HG02642 (cell line): ENCODE results near the gene ZFYVE16.
"Not testable (repeated sequence)": the region's sequence is repeated elsewhere in the genome, so short reads cannot be mapped to it uniquely, and the experiment has no call there.

Experiments used
- ATAC-seq: cut with Tn5 transposase; IDR thresholded peaks from one replicate; pipeline ENCODE4 v1.9.1; 2021; ENCODE audit warnings: mild to moderate bottlenecking; ENCODE audit not compliant: unreplicated experiment, poor library complexity

Gene ZFYVE16

DNA sequence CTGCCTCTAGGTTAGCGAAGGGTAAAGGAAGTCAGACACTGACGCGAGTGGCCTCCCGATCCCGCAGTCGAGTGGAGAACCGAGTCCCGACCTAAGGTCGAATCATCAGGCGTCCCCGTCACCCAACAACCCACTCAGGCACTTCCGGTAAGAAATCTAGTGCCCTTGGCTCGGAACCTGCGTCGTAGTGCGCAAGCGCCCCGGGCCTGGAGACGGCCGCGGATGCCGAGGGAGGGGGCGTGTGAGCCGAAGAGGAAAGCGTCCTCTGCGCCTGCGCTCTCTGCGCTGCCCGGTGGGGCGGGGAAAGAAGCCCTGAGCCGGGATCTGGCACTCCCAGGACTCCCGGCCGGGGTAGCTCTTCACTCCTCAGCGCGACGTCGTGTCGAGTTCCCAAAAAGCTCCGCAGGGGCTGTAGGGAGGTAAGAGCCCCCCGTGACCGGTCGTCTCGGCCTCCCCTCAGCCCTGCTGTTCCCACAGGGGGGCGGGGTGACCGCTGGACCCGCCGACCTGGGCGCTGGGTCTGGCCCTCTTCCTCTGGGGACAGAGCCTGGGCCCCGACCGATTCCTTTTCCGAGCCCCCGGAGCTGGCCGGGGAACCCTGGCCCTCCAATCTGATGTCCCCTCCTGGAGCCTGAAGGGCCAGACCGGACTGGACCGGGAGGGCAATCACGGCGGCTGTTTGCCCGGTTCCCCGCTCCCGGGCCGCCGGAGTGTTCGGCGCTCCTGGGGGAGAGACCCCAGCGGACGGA, at the start of gene ZFYVE16:
ZFYVE16 (plus strand) TSS at position 330 of the 749 bp plus-strand sequence. CDS start 26,084 bp downstream, outside the sequence.
- peak; percentile 88 for ATAC-seq

DNA sequence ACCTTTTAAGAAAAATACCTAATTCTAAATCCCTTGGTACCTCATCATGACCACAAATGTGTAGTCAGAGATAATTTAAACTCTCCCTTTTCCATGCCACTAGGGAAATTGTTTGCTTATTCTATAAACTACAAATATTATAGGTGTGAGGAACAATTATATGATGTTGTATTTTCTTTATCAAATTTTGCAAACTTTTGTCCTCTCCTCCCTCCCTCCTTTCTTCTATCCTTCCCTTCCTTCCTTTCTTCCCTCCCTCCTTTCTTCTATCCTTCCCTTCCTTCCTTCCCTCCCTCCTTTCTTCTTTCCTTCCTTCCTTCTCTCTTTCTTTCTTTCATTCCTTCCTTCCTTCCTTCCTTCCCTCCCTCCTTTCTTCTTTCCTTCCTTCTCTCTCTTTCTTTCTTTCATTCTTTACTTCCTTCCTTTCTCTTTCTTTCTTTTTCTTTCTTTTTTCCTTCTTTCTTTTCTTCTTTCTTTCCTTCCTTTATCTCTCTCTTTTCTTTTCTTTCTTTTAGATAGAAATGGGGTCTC, 46.9 kb upstream of the ZFYVE16 start:
- ATAC-seq = no peak

GRCh38 chr5:80364892-80365291, 43.0 kb upstream of the ZFYVE16 start:
- no peak for ATAC-seq

DNA sequence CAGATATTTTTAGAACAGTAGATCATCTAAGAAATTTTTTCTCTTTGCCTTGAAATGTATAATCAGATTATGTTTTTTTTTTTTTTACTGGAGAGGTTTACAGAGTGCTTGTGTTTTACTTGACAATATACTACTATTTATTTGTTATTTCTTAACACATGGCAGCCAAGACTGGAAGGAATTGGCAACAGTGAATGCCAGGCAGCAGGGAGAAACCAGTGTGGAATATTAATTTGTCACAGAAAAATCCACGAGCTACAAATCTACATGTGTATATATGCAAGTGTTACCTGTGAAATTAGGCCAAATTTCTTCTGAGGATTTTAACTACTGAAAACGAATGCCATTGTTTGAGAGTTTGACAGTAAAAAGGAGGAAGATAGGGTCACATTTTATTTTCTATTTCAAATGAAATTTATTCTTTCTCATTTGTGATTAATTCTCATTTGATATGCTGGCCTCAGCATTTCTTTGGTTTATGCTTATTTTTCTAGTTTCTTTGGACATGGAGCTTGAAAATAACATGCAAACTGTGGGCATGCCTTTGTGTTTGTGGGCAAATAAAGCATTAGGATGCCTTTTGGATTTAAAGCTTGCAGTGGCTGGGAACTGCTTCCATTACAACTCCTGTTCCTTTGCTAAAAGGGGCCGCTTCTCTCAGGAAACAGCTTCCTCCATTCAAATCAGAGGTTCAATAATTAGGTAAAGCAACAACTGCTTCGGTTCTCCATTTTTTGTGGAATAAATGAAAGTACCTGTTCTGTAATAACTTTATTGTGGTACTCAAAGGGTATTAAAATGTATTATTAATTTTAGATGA, 39.0 kb upstream of the ZFYVE16 start:
- ATAC-seq = no peak

DNA sequence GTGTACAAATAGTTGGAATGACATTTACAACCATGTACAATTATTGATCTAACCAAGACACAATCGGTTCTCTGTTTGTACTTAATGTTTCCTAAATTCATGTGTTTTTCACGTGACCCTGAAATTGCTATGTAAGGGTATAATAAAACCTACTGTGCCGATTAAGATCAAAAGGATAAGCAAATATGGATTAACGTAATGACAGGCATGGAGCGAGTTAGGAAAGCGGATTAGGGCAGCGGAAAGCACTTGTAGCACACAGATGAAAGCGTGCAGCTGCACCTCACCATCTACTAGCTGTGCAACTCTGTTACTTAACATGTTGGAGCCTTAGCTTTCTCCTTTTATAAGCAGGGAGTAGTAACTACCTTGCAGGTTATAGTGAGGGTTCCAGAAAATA, 38.3 kb upstream of the ZFYVE16 start:
- no peak for ATAC-seq

- ATAC-seq = no peak
Observed at GRCh38 chr5:80370390-80370789, 37.5 kb upstream of the ZFYVE16 start.

- ATAC-seq = no peak
Observed at GRCh38 chr5:80372780-80373179, 35.1 kb upstream of the ZFYVE16 start.

DNA sequence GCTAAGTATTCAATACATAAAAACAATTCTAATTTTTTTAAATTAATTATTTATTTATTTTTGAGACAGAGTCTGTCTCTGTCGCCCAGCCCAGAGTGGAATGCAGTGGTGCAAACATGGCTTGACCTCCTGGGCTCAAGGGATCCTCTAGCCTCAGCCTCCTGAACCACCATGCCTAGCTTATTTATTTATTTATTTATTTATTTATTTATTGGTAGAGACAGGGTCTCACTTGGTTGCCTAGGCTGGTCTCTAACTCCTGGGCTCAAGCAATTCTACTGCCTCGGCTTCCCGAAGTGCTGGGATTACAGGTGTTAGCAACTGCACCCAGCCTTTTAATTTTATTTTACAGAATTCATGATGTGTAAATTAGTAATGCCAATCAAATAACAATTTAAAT, 33.7 kb upstream of the ZFYVE16 start:
- no peak for ATAC-seq

- ATAC-seq = no peak
Observed at GRCh38 chr5:80376557-80376956, 31.3 kb upstream of the ZFYVE16 start.

DNA sequence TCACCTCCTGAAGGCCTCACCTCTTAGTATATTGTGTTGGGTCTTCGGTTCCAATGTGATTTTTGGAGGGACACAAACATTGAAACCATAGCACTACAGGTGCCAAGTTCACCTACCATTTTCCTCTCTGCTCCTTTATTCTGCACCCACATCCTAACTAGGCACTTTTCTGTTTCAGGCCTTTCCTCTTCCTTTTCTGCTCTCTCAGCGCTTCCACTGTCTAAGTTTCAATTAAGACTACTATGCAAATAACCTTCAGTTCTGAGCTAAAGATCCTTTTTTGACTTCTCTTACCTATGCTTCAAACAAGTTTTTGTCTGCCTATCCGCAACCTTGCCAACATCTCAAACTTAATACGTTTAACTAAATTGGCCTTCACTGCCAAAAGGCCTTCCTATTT, 25.4 kb upstream of the ZFYVE16 start:
- no peak for ATAC-seq

GRCh38 chr5:80387063-80387768, 20.6 kb upstream of the ZFYVE16 start:
- ATAC-seq = no peak

DNA sequence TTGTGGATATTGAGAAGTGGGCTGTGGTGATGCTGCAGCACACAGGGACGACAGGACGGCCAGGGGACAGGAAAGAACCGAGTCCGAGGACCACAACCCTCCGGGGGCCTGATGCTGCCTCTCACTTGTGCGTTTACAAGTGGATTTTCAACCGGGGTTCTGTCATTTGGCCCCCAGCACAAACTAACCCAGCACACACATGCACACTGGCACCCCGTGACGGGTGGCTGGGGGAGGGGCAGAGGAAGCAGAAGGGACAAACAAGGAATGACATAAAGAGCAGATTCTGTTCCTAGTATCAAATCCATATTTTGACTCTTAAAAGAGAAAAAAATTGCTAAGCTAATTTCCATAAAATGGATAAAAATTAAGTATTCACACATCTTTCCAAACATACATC, 18.3 kb upstream of the ZFYVE16 start:
- no peak for ATAC-seq

DNA sequence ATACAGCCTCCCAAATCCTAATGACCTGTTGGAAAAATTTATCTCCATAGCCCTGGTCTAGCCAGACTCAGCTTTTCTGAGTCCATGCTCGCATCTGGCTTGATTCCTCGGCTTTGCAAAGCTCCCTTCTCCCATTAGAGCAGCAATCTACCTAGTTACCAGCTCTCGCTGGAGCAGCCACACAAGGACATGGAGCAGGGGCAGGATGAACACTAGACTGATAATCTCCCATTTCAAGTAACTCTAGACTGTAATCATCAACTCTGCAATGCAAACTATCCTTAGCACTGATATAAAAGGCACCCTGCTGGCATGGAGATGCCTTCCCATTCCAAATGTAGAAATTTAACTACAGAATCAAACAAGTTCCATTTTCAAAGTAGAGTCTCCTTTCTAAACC, 17.5 kb upstream of the ZFYVE16 start:
- ATAC-seq = not testable (repeated sequence)

GRCh38 chr5:80391267-80391666, 16.6 kb upstream of the ZFYVE16 start:
- not testable (repeated sequence) for ATAC-seq

DNA sequence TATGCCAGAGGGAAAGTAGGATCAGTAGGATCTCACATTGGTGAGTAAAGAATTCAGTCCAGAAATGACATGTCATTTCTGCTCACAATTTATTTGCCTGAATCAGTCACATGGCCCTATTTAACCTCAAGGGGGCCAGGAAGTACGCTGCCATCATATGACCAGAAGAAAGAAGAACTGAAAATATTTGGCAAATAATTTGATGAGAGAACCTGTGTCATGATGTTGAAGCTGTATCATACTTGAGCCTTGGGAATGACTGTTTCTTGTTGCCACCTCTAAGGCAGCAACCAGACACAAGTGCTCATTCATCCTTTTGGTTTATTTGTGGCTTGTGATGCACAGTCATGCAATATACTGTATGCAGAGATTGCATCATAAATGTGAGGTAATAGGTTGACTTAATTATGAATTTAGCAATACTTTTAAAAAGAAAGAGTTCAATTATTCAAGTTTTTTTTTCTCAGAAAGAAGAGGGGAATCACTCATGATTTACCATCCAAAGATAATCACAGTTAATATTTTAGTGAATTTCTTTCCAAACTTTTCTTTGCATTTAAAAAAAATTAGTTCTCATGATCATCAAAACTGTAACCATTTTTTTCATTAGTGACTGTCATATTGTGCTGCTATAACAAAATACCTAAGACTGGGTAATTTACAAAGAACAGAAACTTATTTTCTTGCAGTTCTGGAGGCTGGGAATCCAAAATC, 8.2 kb upstream of the ZFYVE16 start:
- peak; percentile 74 for ATAC-seq

GRCh38 chr5:80400368-80400767, 7.5 kb upstream of the ZFYVE16 start:
- ATAC-seq = not testable (repeated sequence)

DNA sequence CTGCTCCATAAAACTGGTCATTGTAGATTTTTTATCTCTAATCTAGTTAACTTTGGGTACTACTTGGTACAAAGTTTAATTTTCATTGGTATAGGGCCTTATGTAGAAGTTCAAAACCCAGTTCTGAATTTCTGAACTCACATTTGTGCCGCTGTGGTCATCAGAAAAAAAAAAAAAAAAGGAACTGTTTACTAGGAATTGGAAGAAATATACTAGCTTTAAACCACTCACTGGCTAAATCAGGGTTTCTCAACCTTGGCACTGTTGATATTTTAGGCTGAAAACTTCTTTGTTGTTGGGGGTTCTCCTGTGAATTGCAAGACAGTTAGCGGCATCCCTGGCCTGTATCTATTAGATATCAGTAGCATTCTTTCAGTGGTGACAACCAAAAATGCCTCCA, 4.1 kb upstream of the ZFYVE16 start:
- no peak for ATAC-seq

- no peak for ATAC-seq
Observed at GRCh38 chr5:80406980-80407734, 707 bp upstream of the ZFYVE16 start.
